HG03469 (cell line): ENCODE measurements around the gene C4BPB.

Experiments
- ATAC-seq: cut with Tn5 transposase; IDR thresholded peaks from one replicate; pipeline ENCODE4 v1.9.1; 2021; ENCODE audit warnings: mild to moderate bottlenecking, moderate library complexity, moderate number of reproducible peaks; ENCODE audit not compliant: unreplicated experiment

C4BPB gene

DNA sequence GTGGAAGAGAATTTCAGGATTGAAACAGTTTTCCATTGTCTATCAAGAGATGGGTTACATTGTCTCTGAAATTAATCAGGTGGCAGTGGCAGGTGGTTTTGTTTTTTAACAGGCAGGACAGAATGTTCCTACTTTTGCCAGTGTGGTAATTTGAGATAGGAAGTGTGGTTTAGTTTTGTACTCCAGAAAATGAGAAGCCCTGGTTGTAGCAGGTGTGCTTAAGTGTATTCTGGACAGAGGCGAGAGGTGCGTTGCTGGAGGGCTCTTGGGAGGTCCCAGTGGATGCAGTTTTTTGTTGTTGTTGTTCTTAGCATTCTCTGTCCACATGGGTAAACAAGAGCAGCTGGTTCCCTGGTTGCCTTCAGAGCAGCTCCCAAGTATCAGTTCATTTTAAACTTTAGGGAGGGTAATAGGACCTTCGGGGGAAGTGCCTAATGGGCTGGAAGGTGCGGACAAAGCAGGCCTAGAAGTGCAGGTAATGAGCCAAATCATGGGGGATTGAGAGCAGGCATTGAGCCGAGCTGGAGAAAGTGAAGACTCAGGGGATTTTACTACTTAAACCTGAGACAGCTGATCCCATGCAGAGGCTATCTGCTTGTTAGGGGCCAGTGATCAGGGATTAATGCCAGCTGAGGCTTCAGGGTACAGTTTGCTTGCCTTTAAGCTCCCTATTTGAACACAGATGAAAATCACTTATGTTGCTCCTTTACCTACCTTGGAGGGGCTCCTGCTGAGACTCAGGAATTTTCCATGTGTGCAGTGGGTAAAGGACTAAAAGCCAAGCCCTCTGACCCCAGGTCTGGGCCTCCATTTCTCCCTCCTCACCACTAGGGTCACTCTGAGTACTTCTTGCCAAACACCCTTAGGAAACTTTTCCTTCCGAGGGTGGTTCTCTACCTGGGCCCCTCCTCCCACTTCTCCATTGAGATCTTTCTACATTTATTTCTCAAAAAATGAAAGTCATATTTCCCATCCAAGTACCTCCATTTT is 29.5 kb upstream of the C4BPB start:
- ATAC-seq, result no peak

DNA sequence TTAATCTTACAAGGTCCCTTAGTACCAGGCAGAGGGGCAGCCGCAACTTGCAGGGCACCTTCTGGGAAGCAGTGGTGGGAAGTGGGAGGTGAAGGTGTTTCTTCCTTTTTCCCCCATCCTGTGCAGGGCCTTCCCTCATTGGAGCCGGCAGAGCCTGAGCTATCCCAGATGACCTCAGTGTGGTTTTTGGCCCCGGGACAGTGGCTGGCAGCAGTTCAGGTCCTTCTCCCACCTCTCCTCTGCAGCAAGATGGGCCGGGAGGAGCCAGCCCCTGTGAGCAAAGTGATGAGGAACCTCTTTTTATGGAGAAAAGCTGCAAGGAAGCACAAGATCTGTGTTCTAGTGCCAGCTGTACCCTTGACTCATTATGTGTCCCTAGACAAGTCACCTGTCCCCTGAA is 28.8 kb upstream of the C4BPB start:
- no peak for ATAC-seq

DNA sequence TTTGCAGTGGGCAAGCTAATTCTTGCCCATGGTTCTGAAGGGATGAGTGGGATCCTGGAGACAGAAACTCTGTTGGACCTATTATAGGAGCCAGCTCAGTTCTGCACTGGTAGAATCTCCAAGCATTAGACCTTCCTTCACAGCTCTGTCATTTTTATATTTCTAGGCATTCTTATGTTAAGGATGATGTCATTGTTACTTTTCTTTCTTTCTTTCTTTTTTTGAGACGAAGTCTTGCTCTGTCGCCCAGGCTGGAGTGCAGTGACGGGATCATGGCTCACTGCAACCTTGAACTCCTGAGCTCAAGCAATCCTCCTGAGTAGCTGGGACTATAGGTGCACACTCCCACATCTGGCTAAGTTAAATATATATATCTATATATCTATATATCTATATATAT is 28.1 kb upstream of the C4BPB start:
- no peak for ATAC-seq

DNA sequence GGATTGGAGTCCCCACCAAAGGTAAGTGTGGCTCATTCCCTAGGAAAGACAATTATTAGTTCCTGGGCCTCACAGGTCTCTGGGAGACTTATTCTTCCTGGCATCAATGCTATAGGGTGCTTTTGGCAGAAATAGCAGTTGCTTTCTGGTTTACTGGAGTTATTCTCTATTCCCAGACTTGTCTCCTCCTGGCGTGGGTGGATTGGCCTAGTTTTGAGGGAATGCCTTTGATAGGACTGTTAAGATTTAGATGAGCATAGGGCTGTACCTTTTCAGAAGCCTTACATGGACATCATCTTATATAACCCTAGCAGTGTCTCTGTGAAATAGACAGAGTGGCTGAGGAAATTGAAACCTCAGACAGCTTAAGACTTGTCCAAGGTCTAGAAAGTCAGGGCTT is 26.6 kb upstream of the C4BPB start:
- no peak for ATAC-seq

DNA sequence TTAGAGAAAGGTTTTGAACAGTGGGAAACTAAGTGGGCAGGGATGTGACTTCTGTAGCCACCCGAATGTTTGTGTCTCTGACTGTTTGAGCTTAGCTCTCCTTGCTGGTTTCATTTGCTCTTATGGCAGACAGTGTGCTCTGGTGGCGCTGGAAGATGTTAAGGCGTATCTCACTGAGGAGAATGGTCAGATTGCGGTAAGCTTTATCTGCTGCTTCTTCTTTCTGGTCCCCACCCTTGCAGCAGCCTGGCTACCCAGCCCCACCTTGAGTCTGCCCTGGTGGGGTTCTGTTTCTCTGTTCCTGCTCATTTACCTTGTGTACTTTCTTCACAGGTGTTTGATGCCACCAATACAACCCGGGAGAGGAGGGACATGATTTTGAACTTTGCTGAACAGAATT is 25.6 kb upstream of the C4BPB start:
- no peak for ATAC-seq

- no peak for ATAC-seq
Measured at GRCh38 chr1:207064561-207064960, 24.1 kb upstream of the C4BPB start.

- ATAC-seq, result no peak
Measured at GRCh38 chr1:207067185-207067584, 21.5 kb upstream of the C4BPB start.

- ATAC-seq, result no peak
Measured at GRCh38 chr1:207067665-207068064, 21.0 kb upstream of the C4BPB start.

DNA sequence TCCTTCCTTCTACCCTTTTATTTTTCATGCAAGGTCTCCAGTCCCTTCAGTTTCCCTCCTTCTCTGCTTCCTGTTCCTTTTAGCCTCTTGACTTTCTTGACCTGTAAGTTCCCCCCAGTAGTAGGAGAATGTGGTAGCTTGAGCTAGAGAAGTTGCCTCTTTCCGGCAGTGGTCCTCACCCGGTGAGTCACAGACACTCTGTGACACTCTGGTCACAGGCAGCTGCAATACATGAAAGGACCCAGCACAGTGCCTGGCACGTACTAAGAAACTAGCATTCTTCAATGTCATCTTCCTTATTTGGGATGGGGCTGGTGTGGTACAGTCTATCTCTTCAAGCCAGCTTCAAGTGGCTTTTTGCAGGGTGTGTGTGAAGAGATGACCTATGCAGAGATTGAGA is 19.6 kb upstream of the C4BPB start:
- no peak for ATAC-seq

DNA sequence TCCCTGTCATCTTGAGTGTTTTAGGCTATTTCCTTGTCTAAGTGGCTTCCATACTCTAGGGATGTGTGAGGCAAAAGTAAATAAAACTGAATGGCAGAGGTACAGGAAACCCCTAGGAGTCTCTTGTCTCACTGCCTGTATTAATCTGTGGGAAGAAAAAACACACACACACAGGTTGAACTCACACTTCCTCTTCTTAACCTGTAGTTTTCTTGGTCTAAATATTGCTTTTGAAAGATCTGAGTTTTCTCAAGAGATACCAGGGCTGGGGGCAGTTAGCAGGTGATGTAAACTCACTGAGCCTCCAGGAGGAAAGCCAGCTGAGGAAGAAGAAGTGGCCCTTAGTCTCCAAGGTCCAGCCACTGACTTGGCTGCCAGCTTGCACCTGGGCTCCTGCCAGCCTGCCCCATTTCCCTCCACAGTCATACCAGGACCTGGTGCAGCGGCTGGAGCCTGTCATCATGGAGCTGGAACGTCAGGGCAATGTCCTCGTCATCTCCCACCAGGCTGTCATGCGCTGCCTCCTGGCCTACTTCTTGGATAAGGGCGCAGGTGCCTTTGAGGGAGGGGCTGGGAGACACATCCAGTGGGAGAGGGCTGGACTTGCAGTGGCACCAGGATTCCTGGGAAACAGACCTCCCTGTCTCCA is 18.7 kb upstream of the C4BPB start:
- no peak for ATAC-seq

- ATAC-seq, result no peak
Measured at GRCh38 chr1:207070811-207071210, 17.8 kb upstream of the C4BPB start.

GRCh38 chr1:207071426-207071825 is 17.2 kb upstream of the C4BPB start:
- ATAC-seq, result no peak

GRCh38 chr1:207072233-207072632 is 16.4 kb upstream of the C4BPB start:
- no peak for ATAC-seq

- no peak for ATAC-seq
Measured at GRCh38 chr1:207073906-207074820, 14.5 kb upstream of the C4BPB start.

DNA sequence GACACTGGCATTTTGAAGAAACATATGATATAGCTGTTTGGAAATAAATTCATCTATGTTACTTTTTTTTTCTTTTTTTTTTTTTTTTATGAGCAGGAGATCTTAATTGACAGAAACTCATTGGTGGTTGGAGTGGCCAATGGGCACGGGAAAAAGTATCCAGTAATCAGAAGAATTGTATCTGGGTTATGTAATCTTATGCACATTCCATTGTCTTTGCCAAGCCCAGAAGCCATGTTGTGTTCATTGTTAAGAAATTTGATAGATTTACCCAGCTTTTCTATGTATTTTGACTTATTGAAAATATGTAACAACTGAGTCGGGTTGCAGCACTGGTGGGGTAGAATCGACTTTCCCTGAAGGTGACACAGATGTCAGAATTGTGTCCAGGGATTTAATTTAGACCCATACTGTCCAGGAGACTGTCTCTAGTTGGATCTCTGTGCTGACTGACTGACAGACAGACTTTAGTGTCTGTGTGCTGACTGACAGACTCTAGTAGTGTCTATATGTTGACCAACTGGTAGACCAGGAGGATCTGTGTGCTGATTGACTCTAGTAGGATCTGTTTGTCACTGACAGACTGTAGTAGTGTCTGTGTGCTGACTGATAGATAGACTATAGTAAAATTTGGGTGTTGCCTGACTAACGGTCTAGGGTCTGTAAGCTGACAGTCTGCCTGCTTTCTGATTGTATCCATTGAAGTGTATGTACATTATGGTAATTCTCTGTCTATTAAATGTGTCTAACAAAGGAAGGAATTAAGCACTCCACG is 12.3 kb upstream of the C4BPB start:
- no peak for ATAC-seq

DNA sequence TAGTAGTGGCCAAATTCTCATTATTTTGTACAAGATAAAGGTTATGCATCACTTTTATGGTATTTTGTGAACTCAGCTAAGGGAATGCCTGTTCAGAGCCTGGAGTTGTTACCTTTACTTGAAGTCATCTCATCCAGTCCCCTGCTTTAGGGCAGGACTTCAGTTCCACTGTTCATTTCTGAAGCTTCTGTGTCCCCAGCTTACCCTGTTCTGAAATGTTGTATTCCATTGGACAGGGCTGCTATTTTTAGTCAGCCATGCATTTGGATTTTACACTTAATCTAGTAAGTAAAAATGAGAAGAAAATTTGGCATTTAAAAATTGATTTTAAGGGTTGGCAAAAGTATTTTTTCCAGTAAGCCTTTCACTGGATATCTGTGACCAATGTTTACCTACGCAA is 11.6 kb upstream of the C4BPB start:
- ATAC-seq, result no peak

GRCh38 chr1:207077470-207078377 is 10.9 kb upstream of the C4BPB start:
- no peak for ATAC-seq

GRCh38 chr1:207078578-207079132 is 10.0 kb upstream of the C4BPB start:
- ATAC-seq, result no peak

- ATAC-seq, result no peak
Measured at GRCh38 chr1:207079706-207080241, 8.9 kb upstream of the C4BPB start.
